GM12878 (cell line): Measurements from ENCODE around the gene PTCHD4. TPM values are rescaled to one million over a fixed set of nuclear protein-coding genes. Genes with fewer than 3 reads are reported as not detected.

Experiments used
- ATAC-seq: fragments of 200-7000 bp; cut with Tn5 transposase; 3 replicates; pipeline ENCODE4 v1.9.1; 2020; ENCODE audit warnings: mild to moderate bottlenecking, moderate library complexity
- BruUV-seq: library from RNA; stranded (reverse); fragments of 400-500 nt; replicated peaks from 2 replicates; lab custom pipeline; 2021; lab: Mats Ljungman, UMichigan
- CTCF ChIA-PET: fragments of 300-600 bp; sonication (Branson Sonifier 250); formaldehyde crosslinking; extraction: SDS; loops from one replicate; lab custom pipeline; 2021; ENCODE audit warnings: inconsistent platforms; lab: Yijun Ruan, JAX
- POLR2A ChIA-PET: fragments of 350-600 bp; formaldehyde crosslinking; extraction: SDS; loops from one replicate; lab custom pipeline; 2021; ENCODE audit warnings: inconsistent platforms; lab: Charles Lee
- RAD21 ChIA-PET: fragments of 300-600 bp; sonication (Branson Sonifier 250); formaldehyde crosslinking; loops from one replicate; lab custom pipeline; 2023; ENCODE audit warnings: antibody characterized with exemption; ENCODE audit not compliant: unreplicated experiment; lab: Charles Lee
- SMC1A ChIA-PET: fragments of 300-600 bp; sonication (Branson Sonifier 250); formaldehyde crosslinking; loops from one replicate; lab custom pipeline; 2023; ENCODE audit not compliant: unreplicated experiment, uncharacterized antibody; lab: Charles Lee
- DNase-seq: peaks from one replicate; pipeline ENCODE4 v3.0.0-alpha.2; 2011; ENCODE audit warnings: low read depth, low spot score
- FAIRE-seq: peaks from 3 replicates; lab custom pipeline; 2011; peaks lifted over from hg19 to GRCh38; lab: Jason Lieb, UNC
- H2AFZ ChIP-seq: 2 replicates; pipeline ENCODE4 v1.6.0; 2011; ENCODE audit warnings: low read depth, low read length, control low read depth; ENCODE audit not compliant: control insufficient read depth
- H3K27ac ChIP-seq: 2 replicates; pipeline ENCODE4 v1.5.1; 2011; ENCODE audit warnings: control low read depth; ENCODE audit not compliant: control insufficient read depth, insufficient read depth
- H3K27me3 ChIP-seq, 2 experiments: replicated peaks in 1 of 2; 2 replicates each; pipeline versions ENCODE4 v1.6.0 to v1.6.1; 2011; ENCODE audit warnings: low read length in 1 of 2; ENCODE audit not compliant: control insufficient read depth in 2 of 2, insufficient read depth in 2 of 2
- H3K36me3 ChIP-seq, 2 experiments: 2 replicates each; pipeline ENCODE4 v1.5.1; 2011; ENCODE audit warnings: low read length in 1 of 2; ENCODE audit not compliant: control insufficient read depth in 2 of 2, insufficient read depth in 2 of 2
- H3K4me1 ChIP-seq: 2 replicates; pipeline ENCODE4 v1.6.1; 2011; ENCODE audit warnings: mild to moderate bottlenecking, low read length, moderate library complexity, mixed read lengths; ENCODE audit not compliant: control insufficient read depth, insufficient read depth
- H3K4me2 ChIP-seq: 2 replicates; pipeline ENCODE4 v1.6.0; 2011; ENCODE audit warnings: control low read depth; ENCODE audit not compliant: control insufficient read depth, insufficient read depth
- H3K4me3 ChIP-seq: fragments of 200-600 bp; sonication (generic); 2 replicates; pipeline ENCODE4 v1.5.1; 2016
- H3K79me2 ChIP-seq: 2 replicates; pipeline ENCODE4 v1.6.0; 2011; ENCODE audit warnings: low read length; ENCODE audit not compliant: control insufficient read depth, insufficient read depth
- H3K9ac ChIP-seq: 2 replicates; pipeline ENCODE4 v1.8.0; 2011; ENCODE audit warnings: low read length, control low read depth, mixed read lengths; ENCODE audit not compliant: control insufficient read depth, insufficient read depth
- H3K9me3 ChIP-seq: replicated peaks from 3 replicates; pipeline ENCODE4 v1.5.1; 2011; ENCODE audit warnings: mild to moderate bottlenecking, low read length; ENCODE audit not compliant: control insufficient read depth, insufficient read depth
- H4K20me1 ChIP-seq: 2 replicates; pipeline ENCODE4 v1.6.0; 2011; ENCODE audit not compliant: control insufficient read depth, insufficient read depth
- BACH1 ChIP-seq: fragments of 450-650 bp; IDR thresholded peaks from 2 replicates; pipeline ENCODE4 v1.6.1; 2017; ENCODE audit warnings: mild to moderate bottlenecking, borderline replicate concordance
- BHLHE40 ChIP-seq, 2 experiments: fragments of 450-650 bp in 1 of 2; IDR thresholded peaks; 2 replicates each; pipeline ENCODE4 v1.6.1; 2011 to 2017; ENCODE audit warnings: low read depth in 2 of 2, borderline replicate concordance in 1 of 2, improper control_type of control experiment in 1 of 2, low read length in 1 of 2, mild to moderate bottlenecking in 1 of 2
- SMC3 ChIP-seq: IDR thresholded peaks from 2 replicates; pipeline ENCODE4 v1.6.1; 2011; ENCODE audit warnings: low read length, improper control_type of control experiment, borderline replicate concordance
- TCF3 ChIP-seq: IDR thresholded peaks from 2 replicates; pipeline ENCODE4 v1.6.1; 2012; ENCODE audit warnings: low read depth, mild to moderate bottlenecking, low read length, borderline replicate concordance; ENCODE audit not compliant: insufficient read depth
- WRNIP1 ChIP-seq: IDR thresholded peaks from 2 replicates; pipeline ENCODE4 v1.6.1; 2011; ENCODE audit warnings: low read depth, low read length, improper control_type of control experiment, borderline replicate concordance
- ZSCAN29 ChIP-seq: fragments of 450-650 bp; IDR thresholded peaks from 2 replicates; pipeline ENCODE4 v1.6.1; 2017; ENCODE audit warnings: mild to moderate bottlenecking, moderate library complexity
- WGBS: methylation state at CpG from one replicate; pipeline ENCODE4 v1.1.6; 2016; ENCODE audit warnings: low lambda C conversion rate; ENCODE audit not compliant: insufficient replicate concordance, insufficient coverage; ENCODE audit errors: missing lambda C conversion rate; 5-methylcytosine and 5-hydroxymethylcytosine counted together
- in situ Hi-C: fragments of 300-500 bp; cut with MboI; formaldehyde crosslinking; loops from 9 replicates; pipeline ENCODE4 v1.14.3; 2018; ENCODE audit warnings: mixed read lengths
- intact Hi-C: fragments of 100-400 bp; cut with micrococcal nuclease; formaldehyde crosslinking; loops from one replicate; pipeline ENCODE4 v1.14.2; 2022; ENCODE audit not compliant: unreplicated experiment
- polyA plus RNA-seq, 11 experiments: library from polyadenylated mRNA; depleted of rRNA in 4 of 11; unstranded in 6 of 11; stranded (reverse) in 5 of 11; fragments of >200 nt; fragmentation: Nextera tagmentation in 4 of 11; fragmentation: Illumina TruSeq in 1 of 11; extraction: Ambion mirVana in 4 of 11; extraction: Trizol in 1 of 11; gene quantifications; 1 replicate in 1 of 11; 2 replicates in 10 of 11; pipeline versions ENCODE4 v1.2.1 to v1.2.3, GENCODE V29; 2011 to 2016; ENCODE audit warnings: inconsistent platforms in 2 of 11, missing spikeins in 2 of 11, low read depth in 1 of 11
- total RNA-seq, 4 experiments: library from RNA; depleted of rRNA in 3 of 4; stranded (reverse); fragments of >200 nt in 3 of 4; fragmentation: Illumina TruSeq in 1 of 4; extraction: Trizol in 1 of 4; gene quantifications; 2 replicates each; pipeline versions ENCODE4 v1.2.1 to v1.2.3, GENCODE V29; 2013 to 2021
- TF ChIP-seq, protein P1 (sequence below): fragments of 150-350 bp; IDR thresholded peaks from 2 replicates; pipeline ENCODE4 v1.6.1; 2016; ENCODE audit warnings: low read depth, low read length
- TF ChIP-seq, protein P2 (sequence below): IDR thresholded peaks from 2 replicates; pipeline ENCODE4 v1.6.1; 2011; ENCODE audit warnings: borderline replicate concordance, low read depth, mild to moderate bottlenecking, moderate library complexity, low read length; ENCODE audit not compliant: insufficient read depth, poor library complexity, severe bottlenecking

PTCHD4 gene
- total and polyA plus RNA-seq, 10 of the 15 experiments (the other 5 are each of a cell fraction or from before 2014, with no cell fraction given): 0.02 to 0.17 (median 0.07) TPM; not detected in 3

DNA sequence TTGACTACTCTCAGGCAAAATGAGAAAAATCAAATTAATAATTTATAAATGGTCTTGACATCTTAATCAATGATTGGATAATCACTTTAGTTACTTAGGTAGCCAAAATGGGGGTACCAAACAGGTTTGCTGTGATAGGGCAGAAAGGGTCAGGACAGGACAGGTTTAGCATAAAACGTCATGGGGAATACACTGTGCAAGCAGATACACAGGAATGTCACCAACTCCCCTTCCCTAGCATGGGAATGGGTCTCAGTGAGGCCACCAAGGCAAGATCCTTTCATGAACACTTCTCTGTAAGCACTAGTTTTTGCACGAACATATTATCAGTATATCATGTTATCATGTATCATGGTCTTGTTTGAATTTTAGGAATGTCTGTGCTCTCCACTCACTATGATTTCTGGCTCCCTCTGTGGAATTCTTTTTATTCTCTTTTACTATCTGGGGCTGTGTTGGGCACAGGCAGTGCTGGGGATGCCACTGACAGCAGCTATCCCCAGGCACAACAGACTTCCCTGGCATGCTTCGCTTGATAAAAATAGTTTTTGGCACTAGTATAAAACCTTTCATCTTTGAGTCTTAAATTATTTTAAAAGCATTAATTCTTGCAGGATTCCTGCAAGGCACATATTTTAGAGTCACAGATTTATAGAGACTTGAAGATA is 18.3 kb downstream of the PTCHD4 start (continued):
- TF ChIP-seq TCF3 (no peak), ZSCAN29 (no peak), SMC3 (no peak)
- TF ChIP-seq, protein P1, sequence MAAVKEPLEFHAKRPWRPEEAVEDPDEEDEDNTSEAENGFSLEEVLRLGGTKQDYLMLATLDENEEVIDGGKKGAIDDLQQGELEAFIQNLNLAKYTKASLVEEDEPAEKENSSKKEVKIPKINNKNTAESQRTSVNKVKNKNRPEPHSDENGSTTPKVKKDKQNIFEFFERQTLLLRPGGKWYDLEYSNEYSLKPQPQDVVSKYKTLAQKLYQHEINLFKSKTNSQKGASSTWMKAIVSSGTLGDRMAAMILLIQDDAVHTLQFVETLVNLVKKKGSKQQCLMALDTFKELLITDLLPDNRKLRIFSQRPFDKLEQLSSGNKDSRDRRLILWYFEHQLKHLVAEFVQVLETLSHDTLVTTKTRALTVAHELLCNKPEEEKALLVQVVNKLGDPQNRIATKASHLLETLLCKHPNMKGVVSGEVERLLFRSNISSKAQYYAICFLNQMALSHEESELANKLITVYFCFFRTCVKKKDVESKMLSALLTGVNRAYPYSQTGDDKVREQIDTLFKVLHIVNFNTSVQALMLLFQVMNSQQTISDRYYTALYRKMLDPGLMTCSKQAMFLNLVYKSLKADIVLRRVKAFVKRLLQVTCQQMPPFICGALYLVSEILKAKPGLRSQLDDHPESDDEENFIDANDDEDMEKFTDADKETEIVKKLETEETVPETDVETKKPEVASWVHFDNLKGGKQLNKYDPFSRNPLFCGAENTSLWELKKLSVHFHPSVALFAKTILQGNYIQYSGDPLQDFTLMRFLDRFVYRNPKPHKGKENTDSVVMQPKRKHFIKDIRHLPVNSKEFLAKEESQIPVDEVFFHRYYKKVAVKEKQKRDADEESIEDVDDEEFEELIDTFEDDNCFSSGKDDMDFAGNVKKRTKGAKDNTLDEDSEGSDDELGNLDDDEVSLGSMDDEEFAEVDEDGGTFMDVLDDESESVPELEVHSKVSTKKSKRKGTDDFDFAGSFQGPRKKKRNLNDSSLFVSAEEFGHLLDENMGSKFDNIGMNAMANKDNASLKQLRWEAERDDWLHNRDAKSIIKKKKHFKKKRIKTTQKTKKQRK: no peak

DNA sequence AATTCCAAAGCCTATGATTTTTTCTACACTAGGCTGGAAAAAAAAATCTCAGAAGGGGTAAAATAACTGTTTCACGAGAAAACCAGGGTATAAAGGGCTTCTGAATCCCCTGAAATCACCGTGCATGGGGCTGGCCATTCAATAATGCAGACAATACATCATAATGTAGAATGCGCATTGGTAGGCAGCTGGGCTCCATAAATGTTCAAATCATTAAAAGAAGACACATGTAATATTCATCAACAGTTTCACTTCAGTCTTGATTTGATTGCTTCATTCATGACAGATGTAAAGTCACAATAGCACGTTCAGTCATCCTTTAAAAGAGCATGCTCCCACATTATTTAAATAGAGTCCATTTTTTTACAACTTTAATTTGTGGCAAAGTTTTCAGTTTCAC is 20.5 kb downstream of the PTCHD4 start:
- Histone ChIP-seq H3K4me2 (no peak overlapping the region), H2AFZ (no peak overlapping the region), H3K9ac (no peak overlapping the region), H3K36me3 (no peaks in the 10 kb centered on the region), H4K20me1 (no peaks in the 10 kb centered on the region), H3K79me2 (no peaks in the 10 kb centered on the region), H3K9me3 (no peaks in the 10 kb centered on the region), H3K27ac (no peak overlapping the region), H3K4me3 (no peak overlapping the region), H3K27me3 (no peaks in the 10 kb centered on the region), H3K4me1 (no peaks in the 10 kb centered on the region)
- TF ChIP-seq, protein P2, sequence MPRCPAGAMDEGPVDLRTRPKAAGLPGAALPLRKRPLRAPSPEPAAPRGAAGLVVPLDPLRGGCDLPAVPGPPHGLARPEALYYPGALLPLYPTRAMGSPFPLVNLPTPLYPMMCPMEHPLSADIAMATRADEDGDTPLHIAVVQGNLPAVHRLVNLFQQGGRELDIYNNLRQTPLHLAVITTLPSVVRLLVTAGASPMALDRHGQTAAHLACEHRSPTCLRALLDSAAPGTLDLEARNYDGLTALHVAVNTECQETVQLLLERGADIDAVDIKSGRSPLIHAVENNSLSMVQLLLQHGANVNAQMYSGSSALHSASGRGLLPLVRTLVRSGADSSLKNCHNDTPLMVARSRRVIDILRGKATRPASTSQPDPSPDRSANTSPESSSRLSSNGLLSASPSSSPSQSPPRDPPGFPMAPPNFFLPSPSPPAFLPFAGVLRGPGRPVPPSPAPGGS: no peak
- TF ChIP-seq BACH1: no peak
- TF ChIP-seq BHLHE40 (IDR thresholded peaks at IDR 0.05; ENCODE audit: borderline replicate concordance in 1 of 2, low read depth in 2 of 2, low read length in 1 of 2): no peak
- TF ChIP-seq WRNIP1: no peak
- 24% methylated on average over 4 of the region's 4 CpGs for WGBS
- POLR2A ChIA-PET: no interaction called here
- no peak for FAIRE-seq
- no TSS peak for BruUV-seq
- RAD21 ChIA-PET: no interaction called here
- SMC1A ChIA-PET: interaction anchor here (1.0 kb wide), 1 partner anchor 37 kb away, joined by 3 read pairs; no protein-coding TSS in a partner anchor
- CTCF ChIA-PET: interaction anchor here (1.6 kb wide), 1 partner anchor 675 kb away, joined by 4 read pairs; no protein-coding TSS in a partner anchor
- no peak for DNase-seq
- in situ Hi-C loops (no loop called here), intact Hi-C loops (no loop called here)
- no peak for ATAC-seq
